HG03432 (cell line): ENCODE measurements around the gene AK2.
"Not testable (repeated sequence)": the region's sequence is repeated elsewhere in the genome, so short reads cannot be mapped to it uniquely, and the experiment has no call there.

Experiments
- ATAC-seq: cut with Tn5 transposase; IDR thresholded peaks from one replicate; pipeline ENCODE4 v1.9.1; 2021; ENCODE audit warnings: mild to moderate bottlenecking, moderate library complexity; ENCODE audit not compliant: unreplicated experiment

Gene AK2

GRCh38 chr1:33025180-33025569, 11.5 kb downstream of the AK2 start:
- ATAC-seq, result no peak

- ATAC-seq, result not testable (repeated sequence)
Measured at GRCh38 chr1:33024430-33025179, 12.1 kb downstream of the AK2 start.

GRCh38 chr1:33022650-33023200, 14.0 kb downstream of the AK2 start:
- no peak for ATAC-seq

- ATAC-seq, result no peak
Measured at GRCh38 chr1:33021567-33022431, 14.9 kb downstream of the AK2 start.

- ATAC-seq, result no peak
Measured at GRCh38 chr1:33018112-33018511, 18.6 kb downstream of the AK2 start.

- no peak for ATAC-seq
Measured at GRCh38 chr1:33017175-33017574, 19.5 kb downstream of the AK2 start.

- ATAC-seq, result no peak
Measured at GRCh38 chr1:33015216-33015615, 21.5 kb downstream of the AK2 start.

- no peak for ATAC-seq
Measured at GRCh38 chr1:33014464-33015163, 22.1 kb downstream of the AK2 start.

GRCh38 chr1:33013791-33014190, 22.9 kb downstream of the AK2 start:
- ATAC-seq, result no peak

- no peak for ATAC-seq
Measured at GRCh38 chr1:33012165-33012564, 24.5 kb downstream of the AK2 start.

GRCh38 chr1:33010932-33011731, 25.6 kb downstream of the AK2 start:
- no peak for ATAC-seq

- no peak for ATAC-seq
Measured at GRCh38 chr1:33009561-33009960, 27.1 kb downstream of the AK2 start.

GRCh38 chr1:33008051-33008914, 28.4 kb downstream of the AK2 start:
- no peak for ATAC-seq

- ATAC-seq, result no peak
Measured at GRCh38 chr1:33007190-33008050, 29.3 kb downstream of the AK2 start.

- no peak for ATAC-seq
Measured at GRCh38 chr1:33005838-33006421, 30.8 kb downstream of the AK2 start.

GRCh38 chr1:33005117-33005837, 31.4 kb downstream of the AK2 start:
- no peak for ATAC-seq

- no peak for ATAC-seq
Measured at GRCh38 chr1:33004613-33005012, 32.1 kb downstream of the AK2 start.

- no peak for ATAC-seq
Measured at GRCh38 chr1:33003657-33004056, 33.0 kb downstream of the AK2 start.
